HepG2 (cell line): ENCODE results near the gene MMP17. TPM values are rescaled to one million over a fixed set of nuclear protein-coding genes. Genes with fewer than 3 reads are reported as not detected.

ENCODE experiments used
- KLF13 ChIP-seq: sonication (generic); formaldehyde crosslinking; IDR thresholded peaks from 2 replicates; pipeline ENCODE4 v1.4.0; 2020; ENCODE audit warnings: mild to moderate bottlenecking, missing genetic modification reagents
- PCBP1 ChIP-seq: fragments of 200-400 bp; formaldehyde crosslinking; IDR thresholded peaks from 2 replicates; pipeline ENCODE4 v1.6.1; 2017; ENCODE audit warnings: mild to moderate bottlenecking, low read depth, low read length, borderline replicate concordance
- REL ChIP-seq: sonication (generic); formaldehyde crosslinking; conservative IDR thresholded peaks from 2 replicates; pipeline ENCODE4 v1.8.0; 2022; ENCODE audit warnings: mild to moderate bottlenecking, missing genetic modification reagents, moderate library complexity
- REPIN1 ChIP-seq: sonication (generic); formaldehyde crosslinking; IDR thresholded peaks from 2 replicates; pipeline ENCODE4 v1.8.0; 2022; ENCODE audit warnings: missing genetic modification reagents, low read depth, mild to moderate bottlenecking, borderline replicate concordance
- TSC22D2 ChIP-seq: sonication (generic); formaldehyde crosslinking; IDR thresholded peaks from 2 replicates; pipeline ENCODE4 v1.5.1; 2020; ENCODE audit warnings: missing genetic modification reagents, mild to moderate bottlenecking, borderline replicate concordance
- ZBTB42 ChIP-seq: sonication (generic); formaldehyde crosslinking; IDR thresholded peaks from 2 replicates; pipeline ENCODE4 v1.5.0; 2020; ENCODE audit warnings: mild to moderate bottlenecking, missing genetic modification reagents
- ZNF562 ChIP-seq: sonication (generic); formaldehyde crosslinking; IDR thresholded peaks from 2 replicates; pipeline ENCODE4 v1.8.0; 2022; ENCODE audit warnings: missing genetic modification reagents, borderline replicate concordance
- polyA plus RNA-seq, 8 experiments: library from polyadenylated mRNA; depleted of rRNA in 3 of 8; stranded (reverse) in 7 of 8; unstranded in 1 of 8; fragments of >200 nt; fragmentation: Illumina TruSeq in 4 of 8; extraction: Trizol in 4 of 8; gene quantifications; 2 replicates each; pipeline versions ENCODE4 v1.2.1 to v1.2.3, GENCODE V29; 2011 to 2016; ENCODE audit warnings: low read depth in 4 of 8, missing spikeins in 1 of 8, mixed read lengths in 1 of 8; ENCODE audit not compliant: insufficient read depth in 1 of 8
- total RNA-seq, 5 experiments: library from RNA; depleted of rRNA; stranded (reverse); fragments of >200 nt; fragmentation: Illumina TruSeq; extraction: Trizol; gene quantifications; 2 replicates each; pipeline ENCODE4 v1.2.3, GENCODE V29; 2016; ENCODE audit warnings: low read depth in 1 of 5
- TF ChIP-seq, protein P1 (sequence below): sonication (generic); formaldehyde crosslinking; conservative IDR thresholded peaks from 2 replicates; pipeline ENCODE4 v1.4.0; 2020; ENCODE audit warnings: mild to moderate bottlenecking, missing genetic modification reagents, moderate library complexity
- TF ChIP-seq, protein P2 (sequence below): IDR thresholded peaks from 2 replicates; pipeline ENCODE4 v1.6.1; 2016; ENCODE audit warnings: control low read depth
- TF ChIP-seq, protein P3 (sequence below): sonication (generic); formaldehyde crosslinking; IDR thresholded peaks from 2 replicates; pipeline ENCODE4 v1.4.0; 2020; ENCODE audit warnings: mild to moderate bottlenecking, missing genetic modification reagents
- TF ChIP-seq, protein P4 (sequence below): sonication (generic); formaldehyde crosslinking; IDR thresholded peaks from 2 replicates; pipeline ENCODE4 v1.5.0; 2020; ENCODE audit warnings: mild to moderate bottlenecking, missing genetic modification reagents
- TF ChIP-seq, protein P5 (sequence below): conservative IDR thresholded peaks from 2 replicates; pipeline ENCODE4 v1.6.1; 2018; ENCODE audit warnings: missing genetic modification reagents
- TF ChIP-seq, protein P6 (sequence below): sonication (generic); formaldehyde crosslinking; IDR thresholded peaks from 2 replicates; pipeline ENCODE4 v1.4.0; 2020; ENCODE audit warnings: missing genetic modification reagents

Gene MMP17
- total and polyA plus RNA-seq, 2 of the 13 experiments (the other 11 are each of a cell fraction or from before 2014, with no cell fraction given), result 0.55 to 0.80 TPM

DNA sequence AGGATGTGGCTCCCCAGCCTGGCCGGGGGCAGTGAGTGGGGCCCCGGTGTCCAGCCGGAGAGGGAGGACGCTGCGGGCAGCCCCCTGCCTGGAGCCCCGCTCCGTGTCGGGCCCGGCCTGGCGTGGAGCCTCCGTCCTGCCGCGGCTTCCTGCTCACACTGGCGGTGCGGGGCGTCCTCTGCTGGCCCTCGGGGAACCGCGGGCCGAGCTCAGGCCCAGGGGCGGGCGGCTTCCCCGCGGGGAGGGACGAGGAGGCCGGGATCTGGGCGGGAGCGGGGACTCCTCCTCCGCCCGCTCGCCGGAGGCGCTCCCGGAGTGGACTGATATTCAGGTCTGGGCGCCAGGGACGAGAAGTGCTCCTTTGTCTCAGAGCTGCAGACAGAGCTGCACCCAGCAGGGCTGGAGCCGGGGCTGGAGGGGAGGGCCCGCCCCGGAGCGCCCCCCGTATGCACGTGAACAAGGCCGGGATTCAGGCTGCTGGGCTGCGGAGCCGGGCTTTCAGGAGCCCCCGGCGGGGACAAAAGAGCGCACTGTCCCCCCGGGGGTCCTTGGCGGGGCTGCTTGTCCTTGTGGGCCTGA lies 2.2 kb downstream of the MMP17 start (continued):
- TF ChIP-seq, protein P1, sequence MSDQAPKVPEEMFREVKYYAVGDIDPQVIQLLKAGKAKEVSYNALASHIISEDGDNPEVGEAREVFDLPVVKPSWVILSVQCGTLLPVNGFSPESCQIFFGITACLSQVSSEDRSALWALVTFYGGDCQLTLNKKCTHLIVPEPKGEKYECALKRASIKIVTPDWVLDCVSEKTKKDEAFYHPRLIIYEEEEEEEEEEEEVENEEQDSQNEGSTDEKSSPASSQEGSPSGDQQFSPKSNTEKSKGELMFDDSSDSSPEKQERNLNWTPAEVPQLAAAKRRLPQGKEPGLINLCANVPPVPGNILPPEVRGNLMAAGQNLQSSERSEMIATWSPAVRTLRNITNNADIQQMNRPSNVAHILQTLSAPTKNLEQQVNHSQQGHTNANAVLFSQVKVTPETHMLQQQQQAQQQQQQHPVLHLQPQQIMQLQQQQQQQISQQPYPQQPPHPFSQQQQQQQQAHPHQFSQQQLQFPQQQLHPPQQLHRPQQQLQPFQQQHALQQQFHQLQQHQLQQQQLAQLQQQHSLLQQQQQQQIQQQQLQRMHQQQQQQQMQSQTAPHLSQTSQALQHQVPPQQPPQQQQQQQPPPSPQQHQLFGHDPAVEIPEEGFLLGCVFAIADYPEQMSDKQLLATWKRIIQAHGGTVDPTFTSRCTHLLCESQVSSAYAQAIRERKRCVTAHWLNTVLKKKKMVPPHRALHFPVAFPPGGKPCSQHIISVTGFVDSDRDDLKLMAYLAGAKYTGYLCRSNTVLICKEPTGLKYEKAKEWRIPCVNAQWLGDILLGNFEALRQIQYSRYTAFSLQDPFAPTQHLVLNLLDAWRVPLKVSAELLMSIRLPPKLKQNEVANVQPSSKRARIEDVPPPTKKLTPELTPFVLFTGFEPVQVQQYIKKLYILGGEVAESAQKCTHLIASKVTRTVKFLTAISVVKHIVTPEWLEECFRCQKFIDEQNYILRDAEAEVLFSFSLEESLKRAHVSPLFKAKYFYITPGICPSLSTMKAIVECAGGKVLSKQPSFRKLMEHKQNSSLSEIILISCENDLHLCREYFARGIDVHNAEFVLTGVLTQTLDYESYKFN, result no peak
- TF ChIP-seq, protein P2, sequence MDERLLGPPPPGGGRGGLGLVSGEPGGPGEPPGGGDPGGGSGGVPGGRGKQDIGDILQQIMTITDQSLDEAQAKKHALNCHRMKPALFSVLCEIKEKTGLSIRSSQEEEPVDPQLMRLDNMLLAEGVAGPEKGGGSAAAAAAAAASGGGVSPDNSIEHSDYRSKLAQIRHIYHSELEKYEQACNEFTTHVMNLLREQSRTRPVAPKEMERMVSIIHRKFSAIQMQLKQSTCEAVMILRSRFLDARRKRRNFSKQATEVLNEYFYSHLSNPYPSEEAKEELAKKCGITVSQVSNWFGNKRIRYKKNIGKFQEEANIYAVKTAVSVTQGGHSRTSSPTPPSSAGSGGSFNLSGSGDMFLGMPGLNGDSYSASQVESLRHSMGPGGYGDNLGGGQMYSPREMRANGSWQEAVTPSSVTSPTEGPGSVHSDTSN (CRISPR knock-in tag), result no peak
- TF ChIP-seq REPIN1 (CRISPR knock-in tag) (no peak), ZNF562 (CRISPR knock-in tag) (no peak), TSC22D2 (no peak), REL (CRISPR knock-in tag) (no peak), KLF13 (CRISPR knock-in tag) (no peak), PCBP1 (0 out of 2 replicates have a peak, but pooled peaks have one; percentile 31), ZBTB42 (CRISPR knock-in tag) (no peak)
- TF ChIP-seq, protein P3, sequence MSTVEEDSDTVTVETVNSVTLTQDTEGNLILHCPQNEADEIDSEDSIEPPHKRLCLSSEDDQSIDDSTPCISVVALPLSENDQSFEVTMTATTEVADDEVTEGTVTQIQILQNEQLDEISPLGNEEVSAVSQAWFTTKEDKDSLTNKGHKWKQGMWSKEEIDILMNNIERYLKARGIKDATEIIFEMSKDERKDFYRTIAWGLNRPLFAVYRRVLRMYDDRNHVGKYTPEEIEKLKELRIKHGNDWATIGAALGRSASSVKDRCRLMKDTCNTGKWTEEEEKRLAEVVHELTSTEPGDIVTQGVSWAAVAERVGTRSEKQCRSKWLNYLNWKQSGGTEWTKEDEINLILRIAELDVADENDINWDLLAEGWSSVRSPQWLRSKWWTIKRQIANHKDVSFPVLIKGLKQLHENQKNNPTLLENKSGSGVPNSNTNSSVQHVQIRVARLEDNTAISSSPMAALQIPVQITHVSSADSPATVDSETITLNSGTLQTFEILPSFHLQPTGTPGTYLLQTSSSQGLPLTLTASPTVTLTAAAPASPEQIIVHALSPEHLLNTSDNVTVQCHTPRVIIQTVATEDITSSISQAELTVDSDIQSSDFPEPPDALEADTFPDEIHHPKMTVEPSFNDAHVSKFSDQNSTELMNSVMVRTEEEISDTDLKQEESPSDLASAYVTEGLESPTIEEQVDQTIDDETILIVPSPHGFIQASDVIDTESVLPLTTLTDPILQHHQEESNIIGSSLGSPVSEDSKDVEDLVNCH (CRISPR knock-in tag), result no peak
- TF ChIP-seq, protein P4, sequence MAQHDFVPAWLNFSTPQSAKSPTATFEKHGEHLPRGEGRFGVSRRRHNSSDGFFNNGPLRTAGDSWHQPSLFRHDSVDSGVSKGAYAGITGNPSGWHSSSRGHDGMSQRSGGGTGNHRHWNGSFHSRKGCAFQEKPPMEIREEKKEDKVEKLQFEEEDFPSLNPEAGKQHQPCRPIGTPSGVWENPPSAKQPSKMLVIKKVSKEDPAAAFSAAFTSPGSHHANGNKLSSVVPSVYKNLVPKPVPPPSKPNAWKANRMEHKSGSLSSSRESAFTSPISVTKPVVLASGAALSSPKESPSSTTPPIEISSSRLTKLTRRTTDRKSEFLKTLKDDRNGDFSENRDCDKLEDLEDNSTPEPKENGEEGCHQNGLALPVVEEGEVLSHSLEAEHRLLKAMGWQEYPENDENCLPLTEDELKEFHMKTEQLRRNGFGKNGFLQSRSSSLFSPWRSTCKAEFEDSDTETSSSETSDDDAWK, result no peak
- TF ChIP-seq, protein P5, sequence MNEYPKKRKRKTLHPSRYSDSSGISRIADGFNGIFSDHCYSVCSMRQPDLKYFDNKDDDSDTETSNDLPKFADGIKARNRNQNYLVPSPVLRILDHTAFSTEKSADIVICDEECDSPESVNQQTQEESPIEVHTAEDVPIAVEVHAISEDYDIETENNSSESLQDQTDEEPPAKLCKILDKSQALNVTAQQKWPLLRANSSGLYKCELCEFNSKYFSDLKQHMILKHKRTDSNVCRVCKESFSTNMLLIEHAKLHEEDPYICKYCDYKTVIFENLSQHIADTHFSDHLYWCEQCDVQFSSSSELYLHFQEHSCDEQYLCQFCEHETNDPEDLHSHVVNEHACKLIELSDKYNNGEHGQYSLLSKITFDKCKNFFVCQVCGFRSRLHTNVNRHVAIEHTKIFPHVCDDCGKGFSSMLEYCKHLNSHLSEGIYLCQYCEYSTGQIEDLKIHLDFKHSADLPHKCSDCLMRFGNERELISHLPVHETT, result no peak; the same call in 1 of the 2 replicates
- TF ChIP-seq, protein P6, sequence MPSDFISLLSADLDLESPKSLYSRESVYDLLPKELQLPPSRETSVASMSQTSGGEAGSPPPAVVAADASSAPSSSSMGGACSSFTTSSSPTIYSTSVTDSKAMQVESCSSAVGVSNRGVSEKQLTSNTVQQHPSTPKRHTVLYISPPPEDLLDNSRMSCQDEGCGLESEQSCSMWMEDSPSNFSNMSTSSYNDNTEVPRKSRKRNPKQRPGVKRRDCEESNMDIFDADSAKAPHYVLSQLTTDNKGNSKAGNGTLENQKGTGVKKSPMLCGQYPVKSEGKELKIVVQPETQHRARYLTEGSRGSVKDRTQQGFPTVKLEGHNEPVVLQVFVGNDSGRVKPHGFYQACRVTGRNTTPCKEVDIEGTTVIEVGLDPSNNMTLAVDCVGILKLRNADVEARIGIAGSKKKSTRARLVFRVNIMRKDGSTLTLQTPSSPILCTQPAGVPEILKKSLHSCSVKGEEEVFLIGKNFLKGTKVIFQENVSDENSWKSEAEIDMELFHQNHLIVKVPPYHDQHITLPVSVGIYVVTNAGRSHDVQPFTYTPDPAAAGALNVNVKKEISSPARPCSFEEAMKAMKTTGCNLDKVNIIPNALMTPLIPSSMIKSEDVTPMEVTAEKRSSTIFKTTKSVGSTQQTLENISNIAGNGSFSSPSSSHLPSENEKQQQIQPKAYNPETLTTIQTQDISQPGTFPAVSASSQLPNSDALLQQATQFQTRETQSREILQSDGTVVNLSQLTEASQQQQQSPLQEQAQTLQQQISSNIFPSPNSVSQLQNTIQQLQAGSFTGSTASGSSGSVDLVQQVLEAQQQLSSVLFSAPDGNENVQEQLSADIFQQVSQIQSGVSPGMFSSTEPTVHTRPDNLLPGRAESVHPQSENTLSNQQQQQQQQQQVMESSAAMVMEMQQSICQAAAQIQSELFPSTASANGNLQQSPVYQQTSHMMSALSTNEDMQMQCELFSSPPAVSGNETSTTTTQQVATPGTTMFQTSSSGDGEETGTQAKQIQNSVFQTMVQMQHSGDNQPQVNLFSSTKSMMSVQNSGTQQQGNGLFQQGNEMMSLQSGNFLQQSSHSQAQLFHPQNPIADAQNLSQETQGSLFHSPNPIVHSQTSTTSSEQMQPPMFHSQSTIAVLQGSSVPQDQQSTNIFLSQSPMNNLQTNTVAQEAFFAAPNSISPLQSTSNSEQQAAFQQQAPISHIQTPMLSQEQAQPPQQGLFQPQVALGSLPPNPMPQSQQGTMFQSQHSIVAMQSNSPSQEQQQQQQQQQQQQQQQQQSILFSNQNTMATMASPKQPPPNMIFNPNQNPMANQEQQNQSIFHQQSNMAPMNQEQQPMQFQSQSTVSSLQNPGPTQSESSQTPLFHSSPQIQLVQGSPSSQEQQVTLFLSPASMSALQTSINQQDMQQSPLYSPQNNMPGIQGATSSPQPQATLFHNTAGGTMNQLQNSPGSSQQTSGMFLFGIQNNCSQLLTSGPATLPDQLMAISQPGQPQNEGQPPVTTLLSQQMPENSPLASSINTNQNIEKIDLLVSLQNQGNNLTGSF (CRISPR knock-in tag), result no peak
